Superior temporal gyrus (tissue), 1 donor: ENCODE measurements around the gene ST3GAL5.
"Not testable (repeated sequence)": the region's sequence is repeated elsewhere in the genome, so short reads cannot be mapped to it uniquely, and the experiment has no call there.

Experiments used
- DNase-seq: peaks from one replicate; pipeline ENCODE4 v3.0.0-alpha.2; 2016; ENCODE audit errors: extremely low spot score

Gene ST3GAL5

DNA sequence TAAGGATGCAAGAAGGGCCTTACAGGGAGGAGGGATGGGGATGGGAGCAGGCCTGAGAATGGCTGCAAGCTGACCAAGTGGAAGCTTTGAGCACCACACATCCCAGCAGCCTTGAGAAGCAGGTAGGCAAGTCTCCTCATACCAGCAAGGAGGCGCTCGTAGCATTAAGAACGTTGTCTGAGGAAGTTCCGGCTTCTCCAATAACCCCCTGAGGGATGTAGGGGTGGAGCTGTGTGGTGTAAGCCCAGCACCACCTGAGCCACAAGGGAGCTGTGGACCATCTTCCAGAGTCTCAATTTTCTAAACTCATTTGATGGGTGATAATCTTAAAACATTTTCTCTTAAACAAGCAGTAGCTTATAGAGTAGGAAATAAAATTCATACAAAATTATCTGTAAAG is 50.6 kb downstream of the ST3GAL5 start:
- no peak for DNase-seq

- no peak for DNase-seq
These were observed 54.3 kb downstream of the ST3GAL5 start for GRCh38 chr2:85834466-85834865.

DNA sequence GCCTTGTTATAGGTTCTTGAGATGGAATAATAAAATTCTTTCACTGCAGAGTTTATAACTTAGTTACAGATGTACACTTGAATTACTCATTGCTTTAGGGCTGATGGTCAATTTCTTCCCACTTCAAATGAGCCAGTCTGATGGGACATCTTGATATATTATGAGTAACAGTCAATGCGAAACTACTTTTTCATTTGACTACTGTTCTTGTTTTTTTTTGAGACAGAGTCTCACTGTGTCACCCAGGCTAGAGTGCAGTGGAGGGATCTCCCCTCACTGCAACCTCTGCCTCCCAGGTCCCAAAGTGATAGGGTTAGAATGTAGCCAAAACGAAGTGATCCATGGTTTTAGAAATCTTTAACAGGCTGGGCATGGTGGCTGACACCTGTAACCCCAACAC is 57.1 kb downstream of the ST3GAL5 start:
- no peak for DNase-seq

DNA sequence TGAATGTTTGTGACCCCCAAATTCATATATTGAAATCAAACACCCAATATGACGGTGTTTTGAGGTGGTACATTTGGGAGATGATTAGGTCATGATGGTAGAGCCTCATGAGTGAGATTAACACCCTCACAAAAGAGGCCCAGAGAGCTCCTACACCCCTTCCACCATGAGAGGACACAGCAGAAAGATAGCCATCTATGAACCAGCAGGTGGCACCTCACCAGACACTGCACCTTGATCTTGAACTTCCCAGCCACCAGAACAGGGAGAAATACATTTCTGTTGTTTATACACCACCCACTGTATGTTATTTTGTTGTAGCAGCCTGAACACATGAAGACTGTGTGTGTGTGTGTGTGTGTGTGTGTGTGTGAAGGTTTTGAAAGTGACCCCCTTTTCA is 58.1 kb downstream of the ST3GAL5 start:
- DNase-seq, result no peak

- not testable (repeated sequence) for DNase-seq
These were observed 59.4 kb downstream of the ST3GAL5 start for GRCh38 chr2:85829394-85829793.

DNA sequence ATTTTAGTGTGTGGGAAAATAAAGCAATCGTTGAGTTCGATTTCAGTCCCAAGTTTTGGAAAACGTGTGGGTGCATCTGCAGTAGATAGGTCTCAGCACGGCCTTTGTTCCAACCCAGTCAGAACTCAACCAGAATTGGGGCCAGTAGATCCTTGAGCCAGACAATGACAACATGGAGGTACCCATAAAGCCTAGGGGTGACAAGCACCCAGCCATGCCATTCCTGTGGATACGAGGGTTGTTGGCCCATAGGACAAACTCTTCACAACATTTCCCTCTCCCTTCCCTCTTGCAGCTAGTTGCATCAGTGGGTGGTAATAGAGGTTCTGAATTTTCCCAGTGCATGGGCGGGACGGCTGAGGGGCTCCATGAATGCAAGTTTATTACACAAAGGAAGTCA is 60.1 kb downstream of the ST3GAL5 start:
- no peak for DNase-seq

GRCh38 chr2:85827879-85828569 is 60.8 kb downstream of the ST3GAL5 start:
- DNase-seq, result no peak

GRCh38 chr2:85826990-85827878 is 61.6 kb downstream of the ST3GAL5 start:
- peak; percentile 86 for DNase-seq

GRCh38 chr2:85823951-85824350 is 64.8 kb downstream of the ST3GAL5 start:
- no peak for DNase-seq

GRCh38 chr2:85822766-85823165 is 66.0 kb downstream of the ST3GAL5 start:
- no peak for DNase-seq

DNA sequence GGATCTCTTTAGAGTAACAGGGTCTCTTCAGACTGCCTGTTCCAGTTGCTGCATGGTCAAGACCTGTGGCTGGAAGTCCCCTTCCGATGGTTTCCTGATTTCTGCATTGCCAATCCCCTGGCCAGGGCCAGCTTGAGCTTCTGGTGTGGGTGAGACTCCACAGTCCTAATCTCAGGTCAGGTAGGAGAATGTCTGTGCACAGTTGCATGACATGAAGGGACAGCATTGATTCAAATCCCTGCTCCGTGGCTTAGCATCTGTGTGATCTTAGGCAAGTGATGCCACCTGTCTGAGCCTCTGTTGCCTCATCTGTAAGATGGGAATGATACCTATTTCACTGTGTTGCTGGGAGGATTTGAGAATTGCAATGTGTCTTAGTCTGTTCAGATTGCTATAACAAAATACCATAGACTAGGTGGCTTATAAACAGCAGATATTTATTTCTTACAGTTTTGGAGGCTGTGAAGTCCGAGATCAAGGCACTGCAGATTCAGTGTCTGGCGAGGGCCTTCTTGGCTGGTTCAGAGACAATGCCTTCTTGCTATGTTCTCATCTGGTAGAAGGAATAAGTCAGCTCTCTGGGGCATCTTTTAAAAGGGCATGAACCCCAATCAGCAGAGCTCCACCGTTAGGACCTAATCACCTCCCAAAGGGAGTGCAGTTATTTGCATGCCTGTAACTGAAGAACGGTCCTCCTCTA is 68.8 kb downstream of the ST3GAL5 start:
- DNase-seq, result no peak

GRCh38 chr2:85814802-85815550 is 73.8 kb downstream of the ST3GAL5 start:
- no peak for DNase-seq

GRCh38 chr2:85813982-85814801 is 74.6 kb downstream of the ST3GAL5 start:
- peak; percentile 96 for DNase-seq

GRCh38 chr2:85813211-85813981 is 75.4 kb downstream of the ST3GAL5 start:
- DNase-seq, result no peak

DNA sequence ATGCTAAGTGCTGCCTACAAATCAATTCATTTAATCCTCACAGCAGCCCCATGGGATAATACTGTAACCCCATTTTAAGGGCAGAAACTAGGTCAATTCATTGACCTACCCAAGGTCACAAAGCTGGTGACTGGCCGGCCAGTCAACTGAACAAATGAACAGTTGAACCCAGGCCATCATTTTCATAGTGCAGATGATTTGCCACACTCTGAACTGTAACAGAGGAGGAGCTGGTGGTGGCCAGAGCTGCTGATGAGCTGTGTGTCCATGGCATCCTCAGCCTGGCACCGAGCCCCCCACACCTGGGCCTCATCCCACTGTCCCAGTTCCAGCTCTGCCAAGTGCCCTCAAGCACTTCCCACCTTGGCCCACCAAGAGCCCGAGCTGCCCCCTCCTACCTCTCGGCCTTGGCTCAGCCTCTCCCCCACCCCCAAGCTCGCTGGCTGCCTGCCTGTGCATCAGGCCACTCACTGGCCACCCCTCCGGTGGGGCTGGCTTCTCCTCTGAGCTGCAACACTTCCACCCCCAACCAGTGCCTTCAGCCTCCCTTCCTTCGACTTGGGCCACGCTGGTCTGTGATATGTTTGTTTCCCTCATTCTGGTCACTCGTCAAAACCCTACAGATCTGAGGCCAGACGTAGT is 76.6 kb downstream of the ST3GAL5 start:
- no peak for DNase-seq

DNA sequence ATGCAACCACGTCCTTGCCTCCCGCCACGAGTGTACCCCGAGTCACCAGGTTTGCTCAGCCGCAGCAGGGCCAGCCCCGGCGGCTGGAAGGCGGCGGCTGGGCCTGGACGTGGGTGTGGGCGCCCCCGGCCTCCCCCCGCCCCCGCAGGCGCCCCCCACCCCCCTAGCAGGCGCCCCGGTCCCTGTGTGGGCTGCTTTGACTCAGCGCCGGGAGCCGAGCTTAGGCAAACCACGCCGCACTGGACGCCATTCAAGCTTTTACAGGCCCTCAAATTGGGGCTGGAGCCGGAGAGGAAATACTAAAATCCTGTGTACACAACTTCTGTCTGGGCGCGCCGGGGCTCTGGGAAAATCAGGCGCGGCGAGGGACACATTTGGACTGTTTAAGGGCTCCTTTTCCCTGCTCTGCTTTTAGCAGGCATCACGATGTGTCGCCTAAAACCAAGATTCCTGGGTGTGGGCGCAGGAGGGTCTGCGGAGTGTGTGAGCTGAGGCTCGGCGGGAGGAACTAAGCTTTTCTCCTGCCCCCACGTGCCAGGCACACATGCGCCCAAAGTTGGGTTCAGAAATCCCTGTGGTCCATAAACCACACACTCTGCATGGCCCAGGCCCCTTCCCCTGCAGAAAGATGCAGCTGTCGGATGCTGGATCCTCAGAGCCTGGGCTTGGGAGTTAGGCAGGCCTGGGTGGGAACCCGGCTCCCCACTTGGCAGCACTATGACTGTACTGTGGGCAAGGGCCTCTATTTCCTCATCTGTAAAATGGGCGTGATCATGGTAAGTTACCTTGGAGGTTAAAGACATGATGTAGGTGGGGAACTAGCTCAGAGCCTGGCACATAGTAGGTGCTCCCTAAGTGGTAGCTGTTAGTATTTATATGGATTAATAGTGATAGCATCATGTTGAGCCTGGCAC is 77.4 kb downstream of the ST3GAL5 start:
- no peak for DNase-seq

- no peak for DNase-seq
These were observed 78.2 kb downstream of the ST3GAL5 start for GRCh38 chr2:85810371-85811179.

- DNase-seq, result no peak
These were observed 81.0 kb downstream of the ST3GAL5 start for GRCh38 chr2:85807756-85808155.
